Right renal cortex interstitium (tissue), 3 donors: ENCODE data around the gene APBA2. TPM values are rescaled to one million over a fixed set of nuclear protein-coding genes. Genes with fewer than 3 reads are reported as not detected.

Experiments
- DNase-seq, 3 donors: peaks; one replicate each; pipeline ENCODE4 v3.0.0-alpha.2; 2013; ENCODE audit warnings: low read depth in 3 of 3, low spot score in 2 of 3
- polyA plus RNA-seq, 3 donors: library from polyadenylated mRNA; unstranded; fragments of 120-200 nt; gene quantifications; one replicate each; pipeline ENCODE4 v1.2.1, GENCODE V29; 2013; ENCODE audit not compliant: insufficient read length in 3 of 3

Gene APBA2
- polyA plus RNA-seq, 3 donors = 10.8 to 12.0 (median 11.8) TPM

DNA sequence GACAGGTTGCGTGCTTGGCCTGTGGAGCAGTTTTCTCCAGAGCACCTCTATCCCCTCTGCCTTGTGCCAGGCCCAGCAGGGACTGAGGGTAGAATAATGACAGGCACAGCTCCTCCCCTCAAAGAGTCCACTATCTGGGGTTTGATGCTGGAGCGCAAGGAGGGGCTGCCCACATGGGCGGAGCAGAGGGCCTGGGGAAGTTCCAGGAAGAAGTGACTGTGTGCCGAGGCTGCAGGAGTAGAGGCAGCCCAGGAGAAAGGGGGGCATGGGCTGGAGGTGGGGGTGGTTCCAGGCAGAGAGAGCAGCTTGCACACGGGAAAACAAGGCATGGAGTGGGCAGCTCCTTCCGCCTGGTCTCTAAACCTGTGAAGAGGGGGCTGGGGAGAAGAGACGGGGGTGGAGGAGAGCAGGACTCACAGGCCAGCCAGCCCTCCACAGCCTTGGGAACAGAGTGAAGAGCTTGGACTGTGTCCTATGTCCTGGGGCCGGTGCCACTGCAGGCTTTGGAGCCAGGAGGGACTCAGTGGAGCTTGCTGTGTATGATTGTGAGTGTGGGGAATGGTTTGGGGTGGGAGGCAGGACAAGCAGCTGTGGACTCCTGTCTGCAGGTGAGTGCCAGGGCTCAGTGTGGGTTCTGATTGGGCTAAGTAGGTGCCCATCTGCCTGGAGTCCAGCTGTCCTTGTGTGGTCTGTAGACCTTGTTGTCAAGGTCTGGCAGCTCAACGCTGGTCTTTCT is 48.1 kb downstream of the APBA2 start:
- DNase-seq = no peak

DNA sequence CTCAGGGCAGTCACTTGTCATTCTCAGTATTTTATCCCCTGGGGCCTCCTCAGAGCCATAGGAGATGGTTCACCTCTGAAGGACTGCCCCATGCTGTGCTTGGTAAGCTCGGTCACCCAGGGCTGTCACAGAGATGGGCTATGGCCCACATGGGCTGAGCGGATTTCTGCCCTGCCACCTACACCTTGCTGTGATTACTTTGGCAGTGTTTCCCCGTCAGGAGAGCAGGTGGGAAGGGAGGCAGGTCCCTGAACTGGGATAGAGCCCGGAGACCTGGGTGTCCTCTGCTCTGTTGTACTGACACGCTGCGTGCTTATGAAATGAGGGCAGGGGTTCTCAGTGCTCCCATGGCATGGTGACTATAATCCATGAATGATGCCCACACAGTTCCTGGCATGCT is 48.9 kb downstream of the APBA2 start:
- no peak for DNase-seq

DNA sequence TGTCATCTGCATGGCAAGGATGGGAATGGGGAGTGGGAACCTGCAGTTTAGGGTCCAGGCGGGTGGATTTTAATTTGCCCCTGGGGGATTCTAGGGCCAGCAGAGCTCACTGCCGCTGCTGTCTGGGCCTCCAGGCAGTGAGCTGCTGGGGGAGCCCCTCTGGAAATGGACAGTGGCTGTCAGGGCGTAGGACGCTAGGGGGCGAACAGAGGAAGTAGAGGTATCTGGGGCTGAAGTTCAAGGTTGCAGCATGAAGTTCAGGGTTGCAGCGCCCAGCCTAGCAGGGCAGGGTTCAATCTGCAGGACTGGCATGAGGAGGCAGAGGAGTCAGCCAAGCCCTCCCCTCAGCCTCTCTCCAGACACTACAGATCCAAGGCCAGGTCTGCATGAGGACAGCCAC is 49.5 kb downstream of the APBA2 start:
- DNase-seq = no peak

DNA sequence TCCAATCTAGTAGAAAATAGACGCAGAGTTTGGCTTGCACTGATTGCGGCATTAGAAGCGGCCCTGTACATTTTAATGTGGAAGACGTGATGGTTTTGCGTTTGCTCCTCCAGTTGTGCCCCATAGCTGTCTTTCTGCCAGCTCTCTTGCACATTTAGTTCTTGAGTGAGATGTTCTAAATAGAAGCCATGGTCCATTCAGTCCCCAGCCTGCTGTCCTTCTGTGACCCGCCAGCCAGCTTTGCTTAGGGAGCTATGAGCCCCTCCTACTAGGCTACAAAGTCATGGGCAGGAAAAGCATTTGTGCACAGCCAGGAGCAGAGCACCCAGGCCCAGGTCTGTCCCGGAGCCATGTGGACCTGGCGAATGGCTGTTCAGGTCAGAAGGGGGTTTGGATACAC is 50.3 kb downstream of the APBA2 start:
- DNase-seq = no peak

DNA sequence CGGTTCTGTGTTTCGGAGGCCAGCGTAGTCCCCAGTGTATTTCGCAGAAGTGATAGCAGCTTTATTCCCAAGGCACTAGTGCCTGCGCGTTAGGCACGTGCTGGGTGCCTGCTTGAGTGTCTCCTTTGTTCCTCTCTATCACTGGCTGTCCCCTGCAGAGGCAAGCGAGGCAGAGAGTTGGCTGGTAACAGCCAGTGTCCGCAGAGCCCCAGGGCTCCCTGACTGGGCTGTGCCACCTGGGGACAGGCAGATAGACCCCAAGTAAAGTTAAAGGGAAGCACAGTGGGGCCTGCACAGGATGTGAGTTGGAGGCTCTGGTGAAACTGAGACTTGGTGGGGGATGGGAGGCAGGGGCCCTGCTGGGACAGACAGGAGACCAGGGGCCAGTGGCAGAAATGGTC is 50.7 kb downstream of the APBA2 start:
- no peak for DNase-seq

DNA sequence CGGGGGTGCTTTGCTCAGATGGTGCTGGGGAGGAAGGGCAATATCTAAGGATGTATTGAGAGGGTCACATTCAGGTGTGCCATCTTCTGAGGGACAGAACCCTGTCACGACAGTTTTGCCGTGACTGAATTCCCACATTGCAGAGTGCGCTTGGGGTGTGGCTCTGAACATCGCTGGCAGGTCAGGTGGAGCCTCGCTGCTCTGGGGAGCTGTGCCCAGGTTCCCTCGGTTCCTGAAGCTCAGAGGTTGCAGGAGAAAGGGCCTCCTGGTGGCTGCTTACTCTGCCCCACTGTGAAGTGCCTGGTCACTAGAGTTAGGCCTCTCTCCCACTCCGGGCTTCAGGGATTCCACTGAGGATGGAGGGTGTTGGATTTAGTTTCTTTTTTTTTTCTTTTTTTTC is 51.5 kb downstream of the APBA2 start:
- no peak for DNase-seq

DNA sequence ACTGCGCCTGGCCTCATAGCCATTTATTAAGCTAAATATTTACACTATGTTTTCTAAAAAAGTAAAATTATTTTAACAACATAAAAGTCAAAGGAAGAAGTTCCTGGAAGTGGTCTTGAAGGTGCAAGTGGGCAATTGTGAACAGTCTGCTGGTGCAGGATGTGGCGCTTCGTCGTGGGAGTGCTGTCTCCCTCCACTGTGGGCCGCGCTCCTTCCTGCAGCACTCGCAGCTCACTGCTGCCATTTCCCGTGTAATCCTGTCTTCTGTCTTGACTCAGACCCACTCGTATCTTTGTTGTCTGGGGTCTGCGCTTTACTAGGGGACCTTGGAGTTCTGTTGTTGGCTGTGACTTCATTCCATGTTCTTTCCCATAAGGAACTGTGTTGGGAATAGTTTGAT is 56.3 kb downstream of the APBA2 start:
- no peak for DNase-seq

DNA sequence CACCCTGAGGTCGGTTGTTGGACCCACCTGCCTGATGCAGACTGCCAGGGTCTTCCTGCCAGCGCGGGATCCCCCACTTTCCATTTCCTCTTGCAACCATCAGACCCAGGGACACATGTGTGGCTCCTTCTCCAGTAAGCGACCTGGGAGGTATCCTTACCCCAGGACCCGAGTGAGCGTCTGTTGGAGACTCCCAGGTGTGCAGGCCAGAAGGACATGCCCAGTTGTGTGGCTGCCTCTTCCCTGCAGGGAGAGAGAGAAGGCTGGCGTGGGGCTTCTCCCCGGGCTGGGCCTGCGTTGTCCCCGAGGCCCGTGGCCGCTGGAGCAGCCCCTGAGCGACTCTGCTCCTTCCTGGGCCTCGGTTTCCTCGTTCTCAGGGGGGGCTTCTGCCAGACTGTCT is 56.8 kb downstream of the APBA2 start:
- no peak for DNase-seq

DNA sequence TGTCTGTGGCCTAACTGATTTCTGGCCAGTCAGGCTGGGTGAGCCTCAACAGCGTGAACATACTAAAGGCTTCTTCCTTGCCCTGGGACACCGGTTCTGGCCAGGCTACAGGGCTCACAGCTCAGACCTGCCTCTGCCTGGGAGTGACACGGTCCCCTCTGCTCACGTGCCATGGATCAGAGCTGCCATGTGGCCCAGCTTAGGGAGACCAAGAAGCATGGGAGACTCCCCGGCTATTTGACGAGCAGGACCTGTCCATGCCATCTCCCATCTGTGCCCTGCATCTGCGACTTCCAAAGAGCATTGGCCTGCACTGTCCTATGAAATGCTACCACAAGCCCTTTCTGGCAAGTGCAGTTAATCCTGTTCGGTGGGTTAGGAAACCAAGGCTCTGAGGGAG is 57.4 kb downstream of the APBA2 start:
- no peak for DNase-seq

DNA sequence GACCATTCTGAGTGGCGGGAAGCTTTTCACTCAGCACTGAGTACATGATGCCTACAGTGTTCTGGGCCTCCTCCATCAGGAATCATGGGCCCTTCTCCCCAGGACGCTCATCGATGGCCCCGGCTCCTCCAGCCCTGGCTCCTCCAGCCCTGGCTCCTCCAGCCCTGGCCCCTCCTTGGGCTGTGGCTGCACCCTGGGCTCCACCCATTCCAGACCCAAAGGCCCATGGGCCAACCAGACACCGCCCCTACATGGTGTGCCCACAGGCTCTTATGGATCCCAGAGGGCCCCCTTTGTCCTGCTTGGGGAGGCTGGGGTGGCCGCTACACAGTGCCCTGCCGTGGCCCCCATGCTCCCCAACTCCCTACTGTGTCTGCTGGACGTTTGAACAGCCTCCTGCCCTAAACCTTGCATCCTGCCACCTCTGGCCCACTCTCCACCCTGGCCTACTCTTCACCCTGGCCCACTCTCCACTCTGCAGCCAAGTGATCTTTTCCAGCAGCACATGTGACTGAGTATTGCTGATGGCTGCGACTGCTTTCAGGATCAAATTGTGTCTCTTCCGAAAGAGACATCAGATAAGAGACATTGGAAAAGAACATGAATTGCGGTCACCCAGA is 57.9 kb downstream of the APBA2 start:
- DNase-seq = no peak

DNA sequence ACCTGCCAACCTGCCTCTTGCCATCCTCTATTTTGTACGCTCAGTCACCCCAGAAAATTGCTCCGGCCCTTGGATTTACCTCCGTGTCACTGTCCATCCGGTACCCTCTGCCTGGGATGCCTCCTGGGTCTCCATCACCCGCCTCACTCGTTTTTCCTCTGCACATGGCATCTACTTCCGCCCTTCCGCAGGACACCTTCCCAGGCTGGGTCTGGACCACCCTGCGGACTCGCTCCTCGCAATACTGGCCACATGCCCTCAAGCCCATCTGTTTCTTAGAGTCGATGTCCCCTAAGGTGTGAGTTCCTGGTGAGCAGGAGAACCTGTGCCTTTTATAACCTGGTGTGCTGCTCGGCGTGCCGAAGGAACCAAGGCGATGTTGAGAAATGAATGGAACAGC is 58.5 kb downstream of the APBA2 start:
- no peak for DNase-seq

DNA sequence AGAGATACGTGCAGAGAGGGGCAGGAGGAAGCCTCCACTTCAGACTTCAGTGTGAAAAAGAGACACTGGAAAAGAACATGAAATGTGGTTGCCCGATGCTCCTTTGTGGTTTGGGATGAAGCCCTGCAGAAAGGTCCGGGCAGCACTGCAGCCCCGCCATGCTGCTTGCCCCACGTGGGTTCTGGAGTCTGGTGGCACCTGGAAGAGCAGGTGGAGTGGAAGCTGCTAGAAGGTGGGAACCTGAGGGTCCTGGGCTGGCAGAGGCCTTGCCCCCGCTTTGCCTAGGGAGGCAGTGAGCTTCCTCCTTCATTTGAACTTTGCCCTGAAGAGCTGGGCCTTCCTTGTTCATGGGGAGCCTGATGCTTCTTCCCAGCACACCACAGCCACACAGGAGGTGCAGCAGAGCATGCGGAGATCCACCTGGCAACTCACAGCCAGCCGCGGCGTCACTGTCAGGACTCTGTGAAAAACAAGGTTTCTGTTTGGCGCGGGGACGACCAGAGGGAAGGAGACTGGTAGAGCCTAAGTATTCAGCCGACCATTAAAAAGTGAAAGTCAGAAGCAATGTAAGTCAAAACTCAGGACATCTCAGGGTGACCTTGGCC is 59.0 kb downstream of the APBA2 start:
- no peak for DNase-seq

DNA sequence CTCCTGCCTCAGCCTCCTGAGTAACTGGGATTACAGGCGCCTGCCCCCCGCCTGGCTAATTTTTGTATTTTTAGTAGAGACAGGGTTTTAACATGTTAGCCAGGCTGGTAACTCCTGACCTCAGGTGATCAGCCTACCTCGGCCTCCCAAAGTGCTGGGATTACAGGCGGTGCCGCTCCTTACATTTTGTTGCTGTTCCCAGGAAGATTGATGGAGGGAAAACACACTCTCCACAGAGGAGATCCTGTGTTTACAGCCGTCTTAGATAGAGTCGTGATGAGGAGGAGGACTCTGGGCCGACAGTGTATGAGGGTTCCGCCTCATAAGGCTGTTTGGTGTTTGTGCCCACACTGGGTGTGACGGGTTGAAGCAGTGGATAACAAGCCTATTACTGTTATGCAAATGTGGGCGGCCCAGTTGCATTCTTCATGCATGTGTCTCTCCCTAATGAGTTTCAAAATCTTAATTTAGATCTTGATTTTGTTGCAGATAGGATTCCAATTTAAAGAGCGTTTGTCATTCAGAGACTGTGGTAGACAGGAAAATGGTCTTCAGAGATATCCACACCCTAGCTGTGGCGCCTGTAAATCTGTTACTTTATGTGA is 60.0 kb downstream of the APBA2 start:
- no peak for DNase-seq

DNA sequence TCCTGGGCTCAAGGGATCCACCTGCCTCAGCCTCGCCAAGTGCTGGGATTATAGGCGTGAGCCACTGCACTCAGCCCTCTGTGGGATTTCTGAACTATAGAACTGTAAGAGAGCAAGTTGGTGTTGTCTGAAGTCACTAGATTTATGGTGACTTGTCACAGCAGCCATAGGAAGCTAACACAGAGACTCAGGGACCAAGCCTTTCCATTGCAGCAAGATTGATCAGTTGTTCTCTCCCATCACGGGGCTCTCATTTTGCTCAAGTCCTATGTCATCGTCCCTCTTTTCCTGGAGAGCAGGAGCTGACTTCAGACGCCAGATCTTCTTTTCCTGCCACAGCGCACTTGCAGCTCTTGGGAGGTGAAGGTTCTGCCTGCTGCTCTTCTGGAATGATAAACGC is 61.0 kb downstream of the APBA2 start:
- no peak for DNase-seq

DNA sequence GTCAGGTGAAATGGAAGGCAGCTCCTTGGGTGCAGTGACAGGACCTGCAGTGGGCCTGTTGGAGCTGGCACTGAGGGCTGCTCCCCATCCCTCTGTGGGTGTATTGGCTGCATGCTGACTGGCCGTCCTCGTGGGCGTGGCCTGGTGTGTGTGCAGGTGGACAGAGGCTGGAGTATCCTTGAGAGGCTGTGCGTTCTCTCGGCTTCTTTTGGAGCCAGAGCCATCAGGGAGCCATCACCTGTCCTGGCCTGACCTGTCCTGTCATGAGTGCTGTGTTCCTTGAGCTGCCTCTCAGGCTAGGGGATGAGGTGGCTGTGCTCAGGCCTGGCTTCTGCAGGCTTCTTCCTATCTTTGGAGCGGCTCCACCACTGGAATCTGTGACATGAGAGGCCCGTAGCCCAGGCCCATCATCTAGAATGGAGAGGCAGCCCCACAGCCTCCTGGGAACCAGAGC is 61.5 kb downstream of the APBA2 start:
- DNase-seq = no peak

DNA sequence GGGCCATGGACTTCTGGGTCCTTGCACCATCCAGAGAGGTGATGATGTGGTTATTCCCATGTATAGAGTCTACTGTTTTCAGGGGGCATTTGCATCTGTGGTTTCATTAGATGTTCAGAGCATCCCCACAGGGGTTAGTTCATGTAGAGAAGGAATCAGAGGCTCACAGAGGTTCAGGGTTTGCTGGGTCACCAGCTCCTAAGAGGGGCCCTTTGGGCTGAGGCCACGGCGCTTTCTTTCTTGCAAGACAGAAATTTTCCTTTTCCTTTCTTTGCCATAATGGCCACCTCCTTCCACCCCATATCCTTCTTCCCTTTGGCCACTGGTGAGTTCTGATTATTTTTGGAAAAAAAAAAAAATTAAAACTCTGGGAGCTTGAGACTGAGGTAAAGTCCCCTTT is 62.3 kb downstream of the APBA2 start:
- DNase-seq = no peak

DNA sequence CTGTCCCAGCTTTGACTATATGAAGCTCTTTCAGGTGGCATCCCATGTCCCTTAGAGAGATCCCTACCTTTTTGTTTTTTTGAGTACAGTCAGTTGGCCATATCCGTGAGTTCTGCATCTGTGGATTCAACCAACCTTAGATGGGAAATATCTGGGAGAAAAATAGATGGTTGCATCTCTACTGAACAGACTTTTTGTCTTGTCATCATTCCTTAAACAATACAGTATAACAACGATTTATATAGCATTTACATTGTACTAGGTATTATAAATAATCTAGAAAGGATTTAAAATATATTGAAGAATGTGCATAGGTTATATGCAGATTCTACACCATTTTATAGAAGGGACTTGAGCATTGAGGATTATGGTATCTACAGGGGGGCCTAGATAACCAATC is 65.1 kb downstream of the APBA2 start:
- no peak for DNase-seq

DNA sequence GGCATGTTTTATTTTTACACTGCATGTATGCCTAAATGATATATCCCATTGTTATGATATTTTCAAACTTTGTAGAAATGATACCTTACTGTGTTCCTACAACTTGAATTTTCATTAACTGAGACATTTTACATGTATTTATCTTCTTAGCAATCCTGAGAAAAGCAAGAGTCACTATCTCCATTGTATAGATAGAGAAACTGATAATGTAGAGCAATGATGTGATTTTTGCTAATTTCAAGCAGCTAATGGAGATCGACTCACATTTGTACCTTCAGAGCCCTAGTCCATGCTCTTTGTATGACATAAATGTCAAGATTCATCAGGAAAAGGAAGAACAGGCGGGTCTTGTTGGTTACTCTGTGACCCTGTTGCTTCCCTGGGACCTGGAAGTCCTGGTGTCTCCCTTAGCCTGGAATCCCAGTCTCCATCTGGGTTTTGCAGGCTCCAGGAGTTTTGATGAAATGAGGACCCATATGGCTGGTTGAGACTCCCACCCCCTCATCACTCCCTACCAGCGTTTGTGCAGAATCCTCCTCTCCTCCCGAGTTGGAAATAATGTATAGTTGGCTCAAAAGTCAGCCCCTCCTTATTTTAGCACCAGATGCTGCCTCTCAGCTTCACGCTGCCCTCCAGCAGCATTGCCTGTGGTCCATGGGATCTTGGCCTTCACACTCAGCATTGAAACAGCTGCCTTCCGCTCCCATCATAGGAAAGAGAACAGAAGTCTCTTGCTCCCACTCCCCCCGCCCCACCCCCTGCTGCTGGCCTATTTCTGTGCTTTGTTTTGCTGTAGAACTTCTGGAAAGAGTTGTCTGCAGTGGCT is 67.1 kb downstream of the APBA2 start:
- no peak for DNase-seq

DNA sequence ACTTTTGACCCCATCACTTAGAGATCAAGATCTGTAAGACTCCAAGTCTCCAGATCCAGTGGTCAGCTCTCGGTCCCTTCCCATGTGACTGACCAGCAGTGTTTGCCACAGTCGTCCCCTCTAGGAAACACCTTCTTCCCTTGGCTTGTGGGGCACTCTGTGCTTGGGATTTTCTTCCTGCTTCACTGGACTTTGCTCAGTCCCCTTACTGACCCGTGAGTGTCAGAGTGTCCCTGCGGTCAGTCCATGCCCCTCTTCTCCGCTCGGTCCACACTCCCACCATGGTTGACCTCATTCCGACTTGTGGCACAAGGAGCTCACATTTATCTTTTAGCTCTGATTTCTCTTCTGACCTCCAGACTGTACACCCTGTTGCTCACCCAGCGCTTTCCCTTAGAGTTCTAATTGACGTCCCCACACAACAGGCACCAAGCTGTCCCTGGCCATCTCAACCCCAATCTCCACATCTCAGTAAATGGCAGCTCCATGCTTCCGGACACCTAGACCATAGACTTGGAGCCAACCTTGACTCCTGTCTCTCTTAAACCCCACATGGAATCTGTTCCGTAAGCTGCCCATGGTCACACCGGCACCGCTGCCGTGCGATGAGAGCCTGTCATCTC is 67.9 kb downstream of the APBA2 start:
- no peak for DNase-seq

DNA sequence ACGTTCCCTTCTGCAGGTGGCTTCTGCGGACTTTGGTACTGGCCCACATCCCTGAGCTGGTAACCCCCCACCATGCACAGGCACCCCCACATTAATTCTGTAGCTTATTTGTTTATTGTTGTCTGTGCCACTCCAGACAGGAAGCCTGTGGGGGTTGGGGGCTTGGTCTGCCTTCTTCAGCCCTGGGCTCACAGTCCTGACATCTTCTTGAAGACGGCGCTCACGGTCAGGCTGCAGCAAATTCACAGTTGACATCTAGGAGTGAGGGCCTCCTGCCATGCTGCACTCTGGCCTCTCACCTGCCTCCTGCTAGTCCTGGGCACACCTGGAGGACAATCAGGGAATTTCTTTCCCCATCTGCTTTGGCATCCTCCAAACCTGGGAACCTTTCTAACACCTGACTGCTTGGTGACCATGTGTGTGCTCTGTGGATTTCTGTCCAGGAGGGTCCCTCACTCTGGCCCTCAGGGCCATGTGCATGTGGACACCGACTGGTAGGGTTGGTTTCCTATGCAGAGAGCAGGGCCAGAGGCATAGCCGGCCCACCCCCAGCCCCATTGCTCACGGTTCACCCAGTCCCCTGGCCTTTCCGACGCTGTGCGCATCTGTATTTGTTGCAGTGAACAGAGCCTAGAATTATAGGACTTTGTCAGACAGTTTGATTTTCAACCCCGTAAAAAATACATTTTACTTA is 68.8 kb downstream of the APBA2 start:
- no peak for DNase-seq
